Renal cortical epithelial cell (primary cell): ENCODE measurements around the gene HEXIM2. TPM values are rescaled to one million over a fixed set of nuclear protein-coding genes. Genes with fewer than 3 reads are reported as not detected.

ENCODE experiments used
- DNase-seq: peaks from one replicate; pipeline ENCODE4 v3.0.0-alpha.2; 2011; ENCODE audit warnings: low read depth
- total RNA-seq: library from RNA; depleted of rRNA; stranded (reverse); fragments of >200 nt; gene quantifications from 2 replicates; pipeline ENCODE4 v1.2.3, GENCODE V29; 2014

The HEXIM2 gene
- total RNA-seq, 1 donor from 2014 or later: 7.3 TPM

- DNase-seq: peak; percentile 51
Observed at GRCh38 chr17:45127548-45128300, 34.0 kb upstream of the HEXIM2 start.

- no peak for DNase-seq
Observed at GRCh38 chr17:45128331-45128730, 33.3 kb upstream of the HEXIM2 start.

- DNase-seq: no peak
Observed at GRCh38 chr17:45128989-45129388, 32.7 kb upstream of the HEXIM2 start.

GRCh38 chr17:45129426-45129939, 32.2 kb upstream of the HEXIM2 start:
- DNase-seq: peak; percentile 28

GRCh38 chr17:45129940-45130680, 31.6 kb upstream of the HEXIM2 start:
- DNase-seq: peak; percentile 38

- DNase-seq: no peak
Observed at GRCh38 chr17:45130681-45131615, 30.7 kb upstream of the HEXIM2 start.

- no peak for DNase-seq
Observed at GRCh38 chr17:45131616-45132319, 29.9 kb upstream of the HEXIM2 start.

- DNase-seq: no peak
Observed at GRCh38 chr17:45132320-45132571, 29.4 kb upstream of the HEXIM2 start, which contains the start of gene PLCD3. TSS of gene PLCD3 (minus strand) at chr17:45132515. CDS start at chr17:45132410, 105 bp downstream.

GRCh38 chr17:45132572-45133463, 28.9 kb upstream of the HEXIM2 start:
- DNase-seq: peak; percentile 50

- peak; percentile 98 for DNase-seq
Observed at GRCh38 chr17:45135192-45135977, 26.3 kb upstream of the HEXIM2 start, which contains the start of gene ACBD4. TSS of gene ACBD4 (plus strand) at chr17:45135687. CDS start at chr17:45136145, 458 bp downstream.

- DNase-seq: no peak
Observed at GRCh38 chr17:45135978-45136791, 25.5 kb upstream of the HEXIM2 start.

GRCh38 chr17:45136846-45137560, 24.7 kb upstream of the HEXIM2 start:
- no peak for DNase-seq

- no peak for DNase-seq
Observed at GRCh38 chr17:45137561-45138305, 23.9 kb upstream of the HEXIM2 start.

- no peak for DNase-seq
Observed at GRCh38 chr17:45138911-45139532, 22.7 kb upstream of the HEXIM2 start.

- no peak for DNase-seq
Observed at GRCh38 chr17:45139533-45139920, 22.1 kb upstream of the HEXIM2 start.

GRCh38 chr17:45143094-45143670, 18.5 kb upstream of the HEXIM2 start:
- DNase-seq: no peak
